Glutamatergic neuron (in vitro differentiated cells): ENCODE measurements around the gene IWS1. TPM values are rescaled to one million over a fixed set of nuclear protein-coding genes. Genes with fewer than 3 reads are reported as not detected.

Experiments
- DNase-seq: peaks from one replicate; pipeline ENCODE4 v3.0.0; 2022
- H3K27ac Mint-ChIP-seq: one replicate; pipeline ENCODE4 v1.8.0; 2020; ENCODE audit warnings: mild to moderate bottlenecking, mixed read lengths, inconsistent platforms; ENCODE audit not compliant: unreplicated experiment
- H3K27me3 Mint-ChIP-seq: one replicate; pipeline ENCODE4 v1.8.0; 2020; ENCODE audit warnings: mild to moderate bottlenecking, moderate library complexity, mixed read lengths, inconsistent platforms; ENCODE audit not compliant: unreplicated experiment
- H3K36me3 Mint-ChIP-seq: one replicate; pipeline ENCODE4 v1.8.0; 2020; ENCODE audit warnings: mild to moderate bottlenecking, mixed read lengths, inconsistent platforms; ENCODE audit not compliant: unreplicated experiment
- H3K4me1 Mint-ChIP-seq: one replicate; pipeline ENCODE4 v1.8.0; 2020; ENCODE audit warnings: mild to moderate bottlenecking, low read depth, mixed read lengths, inconsistent platforms; ENCODE audit not compliant: unreplicated experiment
- H3K4me3 Mint-ChIP-seq: one replicate; pipeline ENCODE4 v1.8.0; 2020; ENCODE audit warnings: mild to moderate bottlenecking, mixed read lengths, inconsistent platforms; ENCODE audit not compliant: unreplicated experiment
- H3K9me3 Mint-ChIP-seq: one replicate; pipeline ENCODE4 v1.8.0; 2020; ENCODE audit warnings: mild to moderate bottlenecking, moderate library complexity, mixed read lengths, inconsistent platforms; ENCODE audit not compliant: unreplicated experiment
- CTCF ChIP-seq: fragments of 200-600 bp; sonication (generic); IDR thresholded peaks from one replicate; pipeline ENCODE4 v1.5.0; 2021; ENCODE audit not compliant: partially characterized antibody, unreplicated experiment
- total RNA-seq: library from RNA; stranded (reverse); fragmentation: NEBNext Ultra II Directional; extraction: Animal tissue kit (Norgen Biotek cat#: 25700); gene quantifications from one replicate; pipeline ENCODE4 v1.2.1, GENCODE V29; 2021; ENCODE audit not compliant: unreplicated experiment

IWS1 gene
- total RNA-seq, 1 donor from 2014 or later, result 46.1 TPM

- Mint-ChIP-seq H3K36me3 (no peaks in the 10 kb centered on the region), H3K27me3 (peaks cover 3% of the 10 kb centered on the region), H3K4me1 (no peaks in the 10 kb centered on the region), H3K27ac (no peak overlapping the region), H3K9me3 (peaks cover 3% of the 10 kb centered on the region), H3K4me3 (no peak overlapping the region)
- TF ChIP-seq CTCF, result no peak
- no peak for DNase-seq
Observed at GRCh38 chr2:127536707-127537541, 10.6 kb upstream of the IWS1 start.

- no peak for TF ChIP-seq CTCF
- no peak overlapping the region for H3K4me3 Mint-ChIP-seq
- H3K4me1 Mint-ChIP-seq, result no peaks in the 10 kb centered on the region
- no peaks in the 10 kb centered on the region for H3K36me3 Mint-ChIP-seq
- DNase-seq, result no peak
- H3K9me3 Mint-ChIP-seq, result peaks cover 3% of the 10 kb centered on the region
- no peak overlapping the region for H3K27ac Mint-ChIP-seq
- peaks cover 1% of the 10 kb centered on the region for H3K27me3 Mint-ChIP-seq
Observed at GRCh38 chr2:127535918-127536317, 9.6 kb upstream of the IWS1 start.

GRCh38 chr2:127535422-127535901 is 9.2 kb upstream of the IWS1 start, which contains the start of gene MYO7B:
TSS of gene MYO7B (plus strand) at chr2:127535683. CDS start at chr2:127559723, 24,040 bp downstream.
- H3K4me3 Mint-ChIP-seq, result no peak within 1 kb of the TSS
- H3K36me3 Mint-ChIP-seq, result no peaks in the 10 kb centered on the region
- H3K4me1 Mint-ChIP-seq, result no peaks in the 10 kb centered on the region
- H3K9me3 Mint-ChIP-seq, result peaks cover 3% of the 10 kb centered on the region
- no peak for DNase-seq
- H3K27me3 Mint-ChIP-seq, result no peaks in the 10 kb centered on the region
- no peak within 1 kb of the TSS for H3K27ac Mint-ChIP-seq
- no peak for TF ChIP-seq CTCF

- TF ChIP-seq CTCF, result no peak
- H3K9me3 Mint-ChIP-seq, result peaks cover 3% of the 10 kb centered on the region
Observed at GRCh38 chr2:127532296-127532695, 6.0 kb upstream of the IWS1 start.

GRCh38 chr2:127531221-127531648 is 4.9 kb upstream of the IWS1 start:
- peaks cover 4% of the 10 kb centered on the region for H3K27me3 Mint-ChIP-seq
- H3K36me3 Mint-ChIP-seq, result no peaks in the 10 kb centered on the region
- no peak for DNase-seq
- peaks cover 5% of the 10 kb centered on the region for H3K9me3 Mint-ChIP-seq
- no peak overlapping the region for H3K27ac Mint-ChIP-seq
- H3K4me3 Mint-ChIP-seq, result no peak overlapping the region
- peaks cover 6% of the 10 kb centered on the region for H3K4me1 Mint-ChIP-seq
- TF ChIP-seq CTCF, result no peak

More at GRCh38 chr2:127532296-127532695, 6.0 kb upstream of the IWS1 start:
- H3K27ac Mint-ChIP-seq, result no peak overlapping the region
- no peak overlapping the region for H3K4me3 Mint-ChIP-seq
- peaks cover 2% of the 10 kb centered on the region for H3K27me3 Mint-ChIP-seq
- H3K36me3 Mint-ChIP-seq, result no peaks in the 10 kb centered on the region
- DNase-seq, result no peak
- peaks cover under 1% of the 10 kb centered on the region for H3K4me1 Mint-ChIP-seq
